Adrenal gland (tissue), 12 donors: ENCODE results near the gene ARL2. TPM values are rescaled to one million over a fixed set of nuclear protein-coding genes. Genes with fewer than 3 reads are reported as not detected.
"Not testable (repeated sequence)": the region's sequence is repeated elsewhere in the genome, so short reads cannot be mapped to it uniquely, and the experiment has no call there.

Experiments
- DNase-seq, 7 donors: peaks; one replicate each; pipeline ENCODE4 v3.0.0-alpha.2; 2019 to 2020
- H3K27ac ChIP-seq, 5 donors: fragments of 200-600 bp; sonication (generic) in 4 of 5; 1 replicate in 3 of 5; 2 replicates in 2 of 5; pipeline versions ENCODE4 v1.5.1 to v1.8.0; 2016 to 2020; ENCODE audit warnings: mild to moderate bottlenecking in 1 of 5
- H3K27me3 ChIP-seq: fragments of 200-600 bp; 2 replicates; pipeline ENCODE4 v1.8.0; 2021
- H3K36me3 ChIP-seq, 2 donors: fragments of 200-600 bp; replicated peaks in 1 of 2; 1 replicate in 1 of 2; 2 replicates in 1 of 2; pipeline versions ENCODE4 v1.5.1 to v1.8.0; 2018 to 2022
- H3K4me1 ChIP-seq, 2 donors: fragments of 200-600 bp; replicated peaks in 1 of 2; 1 replicate in 1 of 2; 2 replicates in 1 of 2; pipeline versions ENCODE4 v1.5.1 to v1.8.0; 2018 to 2021
- H3K4me3 ChIP-seq, 4 donors: fragments of 200-600 bp; sonication (generic) in 3 of 4; one replicate each; pipeline ENCODE4 v1.5.1; 2016 to 2018
- H3K9me3 ChIP-seq, 3 donors: fragments of 200-600 bp; sonication (generic) in 1 of 3; replicated peaks in 1 of 3; 1 replicate in 2 of 3; 2 replicates in 1 of 3; pipeline versions ENCODE4 v1.5.1 to v1.8.0; 2016 to 2021
- POLR2A ChIP-seq, 2 donors: fragments of 450-650 bp; IDR thresholded peaks; one replicate each; pipeline ENCODE4 v1.6.1; 2017; ENCODE audit warnings: antibody characterized with exemption in 2 of 2, mild to moderate bottlenecking in 2 of 2, moderate library complexity in 1 of 2
- WGBS, 4 donors: extraction: QIAGEN DNeasy Blood & Tissue Kit in 2 of 4; methylation state at CpG; one replicate each; pipeline versions ENCODE4 v1.1.5 to v1.1.7; 2013 to 2017; 5-methylcytosine and 5-hydroxymethylcytosine counted together
- intact Hi-C, 2 donors: fragments of 100-400 bp; cut with DNase I; formaldehyde crosslinking; loops; one replicate each; pipeline versions ENCODE4 v1.14.1 to v1.15.0; 2022 to 2023
- polyA plus RNA-seq, 3 donors: library from polyadenylated mRNA; stranded (reverse); fragments of 200-250 nt in 2 of 3; fragments of 350-450 nt in 1 of 3; fragmentation: Illumina TruSeq in 1 of 3; extraction: RNeasy Lipid Tissue Mini Kit (QIAGEN cat#74804) in 1 of 3; gene quantifications; one replicate each; pipeline ENCODE4 v1.2.3, GENCODE V29; 2013 to 2014
- total RNA-seq, 9 donors: library from RNA; depleted of rRNA in 4 of 9; stranded (reverse); fragments of >200 nt in 4 of 9; fragments of 120-200 nt in 1 of 9; fragmentation: NEBNext Ultra II Directional in 1 of 9; extraction: Animal tissue kit (Norgen Biotek cat#: 25700) in 1 of 9; gene quantifications; one replicate each; pipeline versions ENCODE4 v1.1.0 to v1.2.4, GENCODE V29; 2013 to 2023
- TF ChIP-seq, protein P1 (sequence below), 6 experiments: fragments of 450-650 bp in 4 of 6; fragments of 200-600 bp in 2 of 6; sonication (generic) in 1 of 6; IDR thresholded peaks; 1 replicate in 5 of 6; 2 replicates in 1 of 6; pipeline versions ENCODE4 v1.5.1 to v1.8.0; 2016 to 2021; ENCODE audit warnings: antibody characterized with exemption in 6 of 6, mild to moderate bottlenecking in 2 of 6, moderate library complexity in 1 of 6
- donor health status: healthy with polysubstance abuse.
- donor health status: Bipolar disorder and iron deficiency.
- donor health status: DM: yes; HTN: yes; CAD: no.
- donor health status: DM: no; HTN: no; CAD: no.
- donor health status: DM: no; HTN: no; CAD: no.
- donor health status: DM: yes; HTN: yes; CAD: no.

The ARL2 gene
- total and polyA plus RNA-seq, 12 donors: 66.5 to 231 (median 112) TPM

- no peaks in the 10 kb centered on the region for H3K36me3 ChIP-seq
- no peak overlapping the region for H3K4me3 ChIP-seq
- intact Hi-C loops: no loop called here
- H3K27me3 ChIP-seq: no peaks in the 10 kb centered on the region
- 64 to 83% (median 83%) methylated on average over 2 of the region's 2 CpGs; no CpG with 5 or more reads in 1 of the 4 donors for WGBS, 4 donors
- H3K4me1 ChIP-seq: peaks cover 0 to 7% of the 10 kb centered on the region in 2 donors
- TF ChIP-seq POLR2A (IDR thresholded peaks at IDR 0.05): no peak
- TF ChIP-seq, protein P1, sequence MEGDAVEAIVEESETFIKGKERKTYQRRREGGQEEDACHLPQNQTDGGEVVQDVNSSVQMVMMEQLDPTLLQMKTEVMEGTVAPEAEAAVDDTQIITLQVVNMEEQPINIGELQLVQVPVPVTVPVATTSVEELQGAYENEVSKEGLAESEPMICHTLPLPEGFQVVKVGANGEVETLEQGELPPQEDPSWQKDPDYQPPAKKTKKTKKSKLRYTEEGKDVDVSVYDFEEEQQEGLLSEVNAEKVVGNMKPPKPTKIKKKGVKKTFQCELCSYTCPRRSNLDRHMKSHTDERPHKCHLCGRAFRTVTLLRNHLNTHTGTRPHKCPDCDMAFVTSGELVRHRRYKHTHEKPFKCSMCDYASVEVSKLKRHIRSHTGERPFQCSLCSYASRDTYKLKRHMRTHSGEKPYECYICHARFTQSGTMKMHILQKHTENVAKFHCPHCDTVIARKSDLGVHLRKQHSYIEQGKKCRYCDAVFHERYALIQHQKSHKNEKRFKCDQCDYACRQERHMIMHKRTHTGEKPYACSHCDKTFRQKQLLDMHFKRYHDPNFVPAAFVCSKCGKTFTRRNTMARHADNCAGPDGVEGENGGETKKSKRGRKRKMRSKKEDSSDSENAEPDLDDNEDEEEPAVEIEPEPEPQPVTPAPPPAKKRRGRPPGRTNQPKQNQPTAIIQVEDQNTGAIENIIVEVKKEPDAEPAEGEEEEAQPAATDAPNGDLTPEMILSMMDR (IDR thresholded peaks at IDR 0.05): no peak
- H3K9me3 ChIP-seq: no peaks in the 10 kb centered on the region
- DNase-seq: no peak
- no peak overlapping the region for H3K27ac ChIP-seq
Measured at GRCh38 chr11:64976651-64977050, 37.3 kb upstream of the ARL2 start.

GRCh38 chr11:64983339-64983738, 30.6 kb upstream of the ARL2 start:
- H3K4me1 ChIP-seq, intact Hi-C loops, H3K9me3 ChIP-seq, H3K27ac ChIP-seq, H3K36me3 ChIP-seq, H3K4me3 ChIP-seq, DNase-seq, H3K27me3 ChIP-seq: not testable (repeated sequence)
- 70 to 87% (median 80%) methylated on average over 5 of the region's 5 CpGs for WGBS, 4 donors

GRCh38 chr11:64987998-64988854, 25.7 kb upstream of the ARL2 start:
- H3K9me3 ChIP-seq: no peaks in the 10 kb centered on the region
- H3K36me3 ChIP-seq: no peaks in the 10 kb centered on the region
- H3K27me3 ChIP-seq: no peaks in the 10 kb centered on the region
- DNase-seq: no peak
- peaks cover 7 to 12% of the 10 kb centered on the region in 2 donors for H3K4me1 ChIP-seq
- no peak overlapping the region for H3K27ac ChIP-seq
- no peak for TF ChIP-seq POLR2A (IDR thresholded peaks at IDR 0.05)
- TF ChIP-seq, protein P1 (IDR thresholded peaks at IDR 0.05): no peak
- no peak overlapping the region for H3K4me3 ChIP-seq
- intact Hi-C loops: no loop called here
- whole genome bisulfite sequencing, 4 donors: 76 to 88% (median 84%) methylated on average over 3 to 6 of the region's 6 CpGs

GRCh38 chr11:64989416-64989815, 24.5 kb upstream of the ARL2 start:
- peaks cover 7 to 12% of the 10 kb centered on the region in 2 donors for H3K4me1 ChIP-seq
- no peaks in the 10 kb centered on the region for H3K9me3 ChIP-seq
- 65 to 81% (median 76%) methylated on average over 4 to 13 of the region's 13 CpGs for WGBS, 4 donors
- no peak for TF ChIP-seq POLR2A (IDR thresholded peaks at IDR 0.05)
- TF ChIP-seq, protein P1 (IDR thresholded peaks at IDR 0.05): no peak
- no peak for DNase-seq
- peak overlapping the region in 3 of 5 donors; percentile 26 to 91 (median 56) for H3K27ac ChIP-seq
- no peaks in the 10 kb centered on the region for H3K27me3 ChIP-seq
- H3K4me3 ChIP-seq: peak overlapping the region in 1 of 4 donors; percentile 41
- H3K36me3 ChIP-seq: no peaks in the 10 kb centered on the region
- intact Hi-C loops: no loop called here
